AG10803 (cell line): ENCODE measurements around the gene MTFR1L.

Source experiments
- DNase-seq: peaks from one replicate; pipeline ENCODE4 v3.0.0; 2010; ENCODE audit warnings: low read depth
- H3K4me3 ChIP-seq: 2 replicates; pipeline ENCODE4 v1.5.1; 2011; ENCODE audit warnings: mild to moderate bottlenecking, low read length, control low read depth
- CTCF ChIP-seq: conservative IDR thresholded peaks from 2 replicates; pipeline ENCODE4 v1.5.1; 2011; ENCODE audit warnings: mild to moderate bottlenecking, low read length, control low read depth, inconsistent platforms

MTFR1L gene

DNA sequence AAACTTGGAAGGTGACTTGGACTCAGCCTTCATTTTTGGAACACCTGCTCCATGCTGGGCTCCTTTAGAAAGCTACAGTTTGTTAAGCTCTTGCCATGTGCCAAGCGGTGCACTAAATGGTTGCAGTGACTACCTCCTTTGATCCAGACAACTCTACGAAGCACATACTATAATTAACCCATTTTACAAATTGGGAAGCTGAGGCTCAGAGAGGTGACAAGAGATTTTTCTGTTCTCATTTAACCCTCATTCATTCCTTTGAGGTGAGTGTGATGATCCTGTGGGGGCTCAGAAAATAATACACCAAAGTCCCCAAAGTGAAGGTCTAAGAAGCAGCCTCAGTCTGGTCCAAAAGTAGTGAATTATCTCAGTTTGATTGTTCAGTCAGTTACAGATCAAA is 57.4 kb downstream of the MTFR1L start:
- TF ChIP-seq CTCF: no peak
- no peak overlapping the region for H3K4me3 ChIP-seq
- no peak for DNase-seq

DNA sequence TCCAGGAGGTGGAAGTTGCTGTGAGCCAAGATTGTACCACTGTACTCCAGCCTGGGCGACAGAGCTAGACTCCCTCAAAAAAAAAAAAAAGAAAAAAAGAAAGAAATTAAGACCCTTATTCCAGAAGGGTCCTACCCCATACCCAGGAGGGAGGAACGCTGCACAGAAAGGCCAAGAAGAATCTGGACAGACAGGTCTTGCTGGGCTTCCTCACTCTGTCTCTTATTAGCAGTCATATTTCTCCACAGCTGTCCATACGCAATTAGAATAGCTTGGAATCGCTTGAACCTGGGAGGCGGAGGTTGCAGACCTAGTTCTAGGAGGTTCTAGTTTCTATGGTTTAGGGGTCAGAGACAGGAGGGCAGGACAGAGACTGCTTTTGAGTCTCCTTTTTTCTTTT is 58.9 kb downstream of the MTFR1L start:
- no peak overlapping the region for H3K4me3 ChIP-seq
- no peak for TF ChIP-seq CTCF
- no peak for DNase-seq

- no peak for TF ChIP-seq CTCF
These were observed 59.9 kb downstream of the MTFR1L start for GRCh38 chr1:25879675-25880074.

DNA sequence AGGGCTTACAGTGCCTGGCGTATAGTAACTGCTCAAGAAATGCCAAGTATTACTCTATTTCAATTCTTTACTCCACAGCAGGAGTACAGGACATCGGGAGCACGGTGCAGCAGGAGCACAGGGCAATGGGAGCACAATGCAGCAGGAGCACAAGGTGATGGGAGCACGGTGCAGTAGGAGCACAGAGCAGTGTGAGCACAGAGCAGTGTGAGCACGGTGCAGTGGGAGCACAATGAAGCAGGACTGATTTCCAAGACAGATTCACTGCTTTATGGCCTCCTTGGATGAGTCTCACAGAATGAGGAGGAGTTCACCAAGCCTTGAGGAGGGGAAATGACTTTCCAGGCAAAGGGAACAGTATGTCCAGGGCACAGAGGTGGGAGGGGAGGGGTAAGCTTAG is 60.8 kb downstream of the MTFR1L start:
- no peak for TF ChIP-seq CTCF
- H3K4me3 ChIP-seq: no peak overlapping the region
- DNase-seq: no peak

More at GRCh38 chr1:25879675-25880074, 59.9 kb downstream of the MTFR1L start:
- no peak for DNase-seq
- no peak overlapping the region for H3K4me3 ChIP-seq

GRCh38 chr1:25881266-25881665 is 61.5 kb downstream of the MTFR1L start:
- no peak for TF ChIP-seq CTCF
- H3K4me3 ChIP-seq: no peak overlapping the region
- no peak for DNase-seq
